HCT116 (cell line): ENCODE data around the gene CPSF7. TPM values are rescaled to one million over a fixed set of nuclear protein-coding genes. Genes with fewer than 3 reads are reported as not detected.

ENCODE experiments used
- ATAC-seq: fragments of 200-7000 bp; cut with Tn5 transposase; 2 replicates; pipeline ENCODE4 v1.9.1; 2020; ENCODE audit warnings: mild to moderate bottlenecking, moderate library complexity
- BruUV-seq: library from RNA; stranded (reverse); fragments of 400-500 nt; replicated peaks from 2 replicates; lab custom pipeline; 2021; lab: Mats Ljungman, UMichigan
- CTCF ChIA-PET: fragments of 300-600 bp; sonication (Branson Sonifier 250); formaldehyde crosslinking; loops from one replicate; lab custom pipeline; 2021; ENCODE audit warnings: antibody characterized with exemption; lab: Charles Lee
- POLR2A ChIA-PET: fragments of 300-600, 350-600 bp; sonication (Branson Sonifier 250); formaldehyde crosslinking; loops from one replicate; lab custom pipeline; 2021; ENCODE audit warnings: antibody characterized with exemption; lab: Charles Lee
- RAD21 ChIA-PET, 2 experiments: fragments of 300-600 bp; sonication (Branson Sonifier 250); formaldehyde crosslinking; loops; one replicate each; lab custom pipeline; 2023; ENCODE audit warnings: low total read pairs in 2 of 2; ENCODE audit not compliant: uncharacterized antibody in 2 of 2, unreplicated experiment in 2 of 2, low non-redundant PET in 1 of 2; lab: Charles Lee
- DNase-seq: peaks from one replicate; pipeline ENCODE4 v3.0.0-alpha.2; 2010; ENCODE audit warnings: low read depth, low spot score
- H2AFZ ChIP-seq: fragments of 200-600 bp; shearing (Covaris generic), sonication (generic); 2 replicates; pipeline ENCODE4 v1.6.1; 2017; ENCODE audit warnings: low read depth, mixed run types, mixed read lengths, antibody characterized with exemption, low read length; ENCODE audit not compliant: poor library complexity, severe bottlenecking
- H3K27ac ChIP-seq: 2 replicates; pipeline ENCODE4 v1.5.1; 2012; ENCODE audit warnings: low read depth, low read length
- H3K27me3 ChIP-seq: fragments of 200-600 bp; sonication (generic); 2 replicates; pipeline ENCODE4 v1.6.1; 2016; ENCODE audit warnings: mixed run types, low read length, mixed read lengths; ENCODE audit not compliant: insufficient read depth
- H3K36me3 ChIP-seq, 2 experiments: fragments of 200-500 bp in 1 of 2; fragments of 200-600 bp in 1 of 2; sonication (Bioruptor generic) in 1 of 2; sonication (generic) in 1 of 2; 2 replicates each; pipeline versions ENCODE4 v1.5.1 to v1.6.1; 2014 to 2016; ENCODE audit warnings: low read length in 2 of 2, inconsistent platforms in 1 of 2, mixed read lengths in 1 of 2, mixed run types in 1 of 2; ENCODE audit not compliant: insufficient read depth in 2 of 2, control insufficient read depth in 1 of 2
- H3K4me1 ChIP-seq, 2 experiments: fragments of 200-600 bp in 1 of 2; sonication (generic) in 1 of 2; 2 replicates each; pipeline versions ENCODE4 v1.5.1 to v1.6.1; 2012 to 2017; ENCODE audit warnings: low read length in 2 of 2, inconsistent platforms in 1 of 2, mild to moderate bottlenecking in 1 of 2, mixed read lengths in 1 of 2, mixed run types in 1 of 2, moderate library complexity in 1 of 2; ENCODE audit not compliant: insufficient read depth in 2 of 2, control insufficient read depth in 1 of 2
- H3K4me2 ChIP-seq: fragments of 200-600 bp; sonication (generic); 2 replicates; pipeline ENCODE4 v1.6.1; 2017; ENCODE audit warnings: mixed run types, low read length, mixed read lengths
- H3K4me3 ChIP-seq, 2 experiments: fragments of 200-600 bp in 1 of 2; sonication (generic) in 1 of 2; replicated peaks in 1 of 2; 2 replicates each; pipeline ENCODE4 v1.5.1; 2011 to 2016; ENCODE audit warnings: low read length in 2 of 2, control low read depth in 1 of 2, low read depth in 1 of 2, mild to moderate bottlenecking in 1 of 2, mixed read lengths in 1 of 2, mixed run types in 1 of 2
- H3K79me2 ChIP-seq: fragments of 200-600 bp; sonication (generic); 2 replicates; pipeline ENCODE4 v1.6.1; 2017; ENCODE audit warnings: mild to moderate bottlenecking, mixed run types, low read length, moderate library complexity, mixed read lengths; ENCODE audit not compliant: insufficient read depth
- H3K9ac ChIP-seq: fragments of 200-600 bp; sonication (generic); 2 replicates; pipeline ENCODE4 v1.6.1; 2016; ENCODE audit warnings: low read length, mixed read lengths
- H3K9me2 ChIP-seq: fragments of 200-600 bp; sonication (generic), shearing (Covaris generic); 2 replicates; pipeline ENCODE4 v1.6.1; 2017; ENCODE audit warnings: mixed run types, mild to moderate bottlenecking, moderate library complexity; ENCODE audit not compliant: insufficient read depth
- H3K9me3 ChIP-seq, 2 experiments: fragments of 200-500 bp in 1 of 2; fragments of 200-600 bp in 1 of 2; sonication (Bioruptor generic) in 1 of 2; sonication (generic) in 1 of 2; 2 replicates each; pipeline ENCODE4 v1.6.1; 2014 to 2017; ENCODE audit warnings: low read length in 2 of 2, mixed read lengths in 2 of 2, inconsistent platforms in 1 of 2, low read depth in 1 of 2, mild to moderate bottlenecking in 1 of 2, mixed run types in 1 of 2, moderate library complexity in 1 of 2; ENCODE audit not compliant: control insufficient read depth in 1 of 2, insufficient read depth in 1 of 2
- H4K20me1 ChIP-seq: fragments of 200-600 bp; sonication (generic), shearing (Covaris generic); 2 replicates; pipeline ENCODE4 v1.6.1; 2017; ENCODE audit warnings: mixed run types, mild to moderate bottlenecking, moderate library complexity; ENCODE audit not compliant: insufficient read depth
- CEBPB ChIP-seq: IDR thresholded peaks from 2 replicates; pipeline ENCODE4 v1.6.1; 2012; ENCODE audit warnings: low read depth
- EGR1 ChIP-seq: IDR thresholded peaks from 2 replicates; pipeline ENCODE4 v1.6.1; 2012; ENCODE audit warnings: low read depth
- ELF1 ChIP-seq: IDR thresholded peaks from 2 replicates; pipeline ENCODE4 v1.6.1; 2012; ENCODE audit warnings: low read depth, borderline replicate concordance
- EZH2phosphoT487 ChIP-seq: fragments of 200-600 bp; IDR thresholded peaks from 2 replicates; pipeline ENCODE4 v1.6.1; 2018; ENCODE audit warnings: antibody characterized with exemption, borderline replicate concordance
- FOSL1 ChIP-seq: IDR thresholded peaks from 2 replicates; pipeline ENCODE4 v1.6.1; 2012; ENCODE audit warnings: low read depth
- JUND ChIP-seq: IDR thresholded peaks from 2 replicates; pipeline ENCODE4 v1.6.1; 2012
- POLR2A ChIP-seq: IDR thresholded peaks from 2 replicates; pipeline ENCODE4 v1.7.0; 2011; ENCODE audit warnings: borderline replicate concordance; ENCODE audit not compliant: insufficient read depth, insufficient read length; ENCODE audit errors: extremely low read depth
- POLR2AphosphoS5 ChIP-seq: IDR thresholded peaks from 2 replicates; pipeline ENCODE4 v1.6.1; 2011; ENCODE audit warnings: mild to moderate bottlenecking, low read depth, low read length, moderate library complexity
- RAD21 ChIP-seq: IDR thresholded peaks from 2 replicates; pipeline ENCODE4 v1.6.1; 2012; ENCODE audit warnings: low read depth, mild to moderate bottlenecking
- SIN3A ChIP-seq: IDR thresholded peaks from 2 replicates; pipeline ENCODE4 v1.6.1; 2012; ENCODE audit warnings: low read depth
- SP1 ChIP-seq: IDR thresholded peaks from 2 replicates; pipeline ENCODE4 v1.6.1; 2012; ENCODE audit warnings: low read depth
- SRF ChIP-seq: IDR thresholded peaks from 2 replicates; pipeline ENCODE4 v1.6.1; 2012; ENCODE audit warnings: low read depth
- TCF7L2 ChIP-seq: IDR thresholded peaks from 2 replicates; pipeline ENCODE4 v1.7.0; 2011; ENCODE audit warnings: borderline replicate concordance, inconsistent platforms; ENCODE audit not compliant: insufficient read depth, insufficient read length; ENCODE audit errors: extremely low read depth
- ZFX ChIP-seq: fragments of 450-650 bp; IDR thresholded peaks from 2 replicates; pipeline ENCODE4 v1.6.1; 2017
- ZNF274 ChIP-seq: fragments of 200-500 bp; sonication (Bioruptor generic); IDR thresholded peaks from 2 replicates; pipeline ENCODE4 v1.6.1; 2014; ENCODE audit warnings: mild to moderate bottlenecking, low read depth, low read length, inconsistent platforms
- intact Hi-C: fragments of 100-400 bp; cut with micrococcal nuclease; formaldehyde crosslinking; loops from 2 replicates; pipeline ENCODE4 v1.10.0; 2022
- total RNA-seq: library from RNA; stranded (reverse); gene quantifications from one replicate; pipeline ENCODE4 v1.2.1, GENCODE V29; 2021; ENCODE audit not compliant: unreplicated experiment
- TF ChIP-seq, protein P1 (sequence below), 3 experiments: fragments of 200-600 bp in 1 of 3; sonication (generic) in 1 of 3; IDR thresholded peaks in 2 of 3; conservative IDR thresholded peaks in 1 of 3; 2 replicates each; pipeline ENCODE4 v1.5.1; 2012 to 2017; ENCODE audit warnings: low read depth in 2 of 3, low read length in 2 of 3, antibody characterized with exemption in 1 of 3, borderline replicate concordance in 1 of 3, control low read depth in 1 of 3, mild to moderate bottlenecking in 1 of 3, mixed read lengths in 1 of 3, mixed run types in 1 of 3, moderate library complexity in 1 of 3; ENCODE audit not compliant: insufficient read depth in 1 of 3
- TF ChIP-seq, protein P2 (sequence below): IDR thresholded peaks from 2 replicates; pipeline ENCODE4 v1.6.1; 2012
- TF ChIP-seq, protein P3 (sequence below): IDR thresholded peaks from 2 replicates; pipeline ENCODE4 v1.6.1; 2011; ENCODE audit warnings: mild to moderate bottlenecking, low read length, moderate library complexity; ENCODE audit not compliant: insufficient replicate concordance; ENCODE audit errors: extremely low read depth
- TF ChIP-seq, protein P4 (sequence below): IDR thresholded peaks from 2 replicates; pipeline ENCODE4 v1.6.1; 2012

The CPSF7 gene
- total RNA-seq, 1 experiment from 2014 or later = 110 TPM

DNA sequence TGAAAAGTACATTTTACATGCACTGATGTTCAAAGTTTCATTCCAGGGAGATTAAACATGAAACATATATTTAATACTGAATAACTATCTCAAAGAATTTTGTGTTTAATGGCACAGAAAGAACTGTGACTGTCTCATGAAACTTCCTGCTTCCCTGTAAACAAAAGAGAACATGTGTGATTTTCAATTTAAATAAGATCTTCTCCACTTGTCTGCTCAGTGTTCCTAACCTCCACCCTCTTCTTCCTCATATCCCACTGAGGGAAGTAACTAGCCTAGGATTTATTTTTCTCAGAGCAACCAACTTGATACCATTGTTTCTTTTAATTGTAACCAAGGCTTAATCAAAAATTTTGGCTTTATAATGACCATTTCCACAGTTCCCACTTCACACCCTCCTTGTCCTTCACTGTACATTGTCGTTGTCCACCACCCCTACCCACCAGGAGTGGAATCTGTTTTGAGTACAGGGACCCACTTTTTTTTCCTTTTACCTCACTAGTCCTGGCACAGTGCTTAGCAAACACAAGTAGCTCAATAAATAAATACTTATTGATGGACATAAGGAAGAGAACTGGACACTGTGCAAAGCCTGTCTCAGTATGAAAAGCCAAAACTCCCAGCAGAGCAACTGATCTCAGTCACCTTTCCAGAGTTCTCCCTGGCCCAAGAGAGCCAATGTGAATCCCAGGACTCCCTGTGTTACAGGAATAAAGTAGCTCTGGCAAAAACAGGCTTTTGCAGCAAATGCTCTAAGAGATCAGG lies 4.2 kb downstream of the CPSF7 start:
- peaks cover 6 to 10% of the 10 kb centered on the region in 2 experiments for H3K4me1 ChIP-seq
- H3K9ac ChIP-seq = no peak overlapping the region
- no TSS peak for BruUV-seq
- peaks cover 95% of the 10 kb centered on the region for H3K79me2 ChIP-seq
- H3K4me2 ChIP-seq = no peak overlapping the region
- no peaks in the 10 kb centered on the region for H3K9me2 ChIP-seq
- POLR2A ChIA-PET = interaction anchor here (1.4 kb wide), 1 partner anchor 26 kb away, joined by 4 read pairs; no protein-coding TSS in a partner anchor
- intact Hi-C loops = no loop called here
- CTCF ChIA-PET = no interaction called here
- H3K36me3 ChIP-seq = peaks cover 62 to 65% of the 10 kb centered on the region in 2 experiments
- no peak overlapping the region for H2AFZ ChIP-seq
- H3K27me3 ChIP-seq = no peaks in the 10 kb centered on the region
- H4K20me1 ChIP-seq = no peaks in the 10 kb centered on the region; the same call in 1 of the 2 replicates
- H3K27ac ChIP-seq = no peak overlapping the region
- RAD21 ChIA-PET = no interaction called here
- no peak for DNase-seq
- no peaks in the 10 kb centered on the region for H3K9me3 ChIP-seq
- TF ChIP-seq, protein P1, sequence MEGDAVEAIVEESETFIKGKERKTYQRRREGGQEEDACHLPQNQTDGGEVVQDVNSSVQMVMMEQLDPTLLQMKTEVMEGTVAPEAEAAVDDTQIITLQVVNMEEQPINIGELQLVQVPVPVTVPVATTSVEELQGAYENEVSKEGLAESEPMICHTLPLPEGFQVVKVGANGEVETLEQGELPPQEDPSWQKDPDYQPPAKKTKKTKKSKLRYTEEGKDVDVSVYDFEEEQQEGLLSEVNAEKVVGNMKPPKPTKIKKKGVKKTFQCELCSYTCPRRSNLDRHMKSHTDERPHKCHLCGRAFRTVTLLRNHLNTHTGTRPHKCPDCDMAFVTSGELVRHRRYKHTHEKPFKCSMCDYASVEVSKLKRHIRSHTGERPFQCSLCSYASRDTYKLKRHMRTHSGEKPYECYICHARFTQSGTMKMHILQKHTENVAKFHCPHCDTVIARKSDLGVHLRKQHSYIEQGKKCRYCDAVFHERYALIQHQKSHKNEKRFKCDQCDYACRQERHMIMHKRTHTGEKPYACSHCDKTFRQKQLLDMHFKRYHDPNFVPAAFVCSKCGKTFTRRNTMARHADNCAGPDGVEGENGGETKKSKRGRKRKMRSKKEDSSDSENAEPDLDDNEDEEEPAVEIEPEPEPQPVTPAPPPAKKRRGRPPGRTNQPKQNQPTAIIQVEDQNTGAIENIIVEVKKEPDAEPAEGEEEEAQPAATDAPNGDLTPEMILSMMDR (IDR thresholded peaks at IDR 0.05 in 2 of 3, conservative IDR thresholded peaks at IDR 0.05 in 1 of 3; ENCODE audit: borderline replicate concordance in 1 of 3, insufficient read depth in 1 of 3, low read depth in 2 of 3, low read length in 2 of 3) = no peak
- no peak for TF ChIP-seq TCF7L2
- no peak for TF ChIP-seq SRF
- TF ChIP-seq, protein P2, sequence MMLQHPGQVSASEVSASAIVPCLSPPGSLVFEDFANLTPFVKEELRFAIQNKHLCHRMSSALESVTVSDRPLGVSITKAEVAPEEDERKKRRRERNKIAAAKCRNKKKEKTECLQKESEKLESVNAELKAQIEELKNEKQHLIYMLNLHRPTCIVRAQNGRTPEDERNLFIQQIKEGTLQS = no peak
- no peak for TF ChIP-seq FOSL1
- TF ChIP-seq POLR2AphosphoS5 = no peak
- no peak for TF ChIP-seq ZNF274
- TF ChIP-seq SIN3A = no peak
- TF ChIP-seq CEBPB = no peak
- no peak for TF ChIP-seq JUND
- TF ChIP-seq ZFX = no peak
- no peak for TF ChIP-seq EZH2phosphoT487
- TF ChIP-seq EGR1 = no peak
- no peak for TF ChIP-seq RAD21
- TF ChIP-seq, protein P3, sequence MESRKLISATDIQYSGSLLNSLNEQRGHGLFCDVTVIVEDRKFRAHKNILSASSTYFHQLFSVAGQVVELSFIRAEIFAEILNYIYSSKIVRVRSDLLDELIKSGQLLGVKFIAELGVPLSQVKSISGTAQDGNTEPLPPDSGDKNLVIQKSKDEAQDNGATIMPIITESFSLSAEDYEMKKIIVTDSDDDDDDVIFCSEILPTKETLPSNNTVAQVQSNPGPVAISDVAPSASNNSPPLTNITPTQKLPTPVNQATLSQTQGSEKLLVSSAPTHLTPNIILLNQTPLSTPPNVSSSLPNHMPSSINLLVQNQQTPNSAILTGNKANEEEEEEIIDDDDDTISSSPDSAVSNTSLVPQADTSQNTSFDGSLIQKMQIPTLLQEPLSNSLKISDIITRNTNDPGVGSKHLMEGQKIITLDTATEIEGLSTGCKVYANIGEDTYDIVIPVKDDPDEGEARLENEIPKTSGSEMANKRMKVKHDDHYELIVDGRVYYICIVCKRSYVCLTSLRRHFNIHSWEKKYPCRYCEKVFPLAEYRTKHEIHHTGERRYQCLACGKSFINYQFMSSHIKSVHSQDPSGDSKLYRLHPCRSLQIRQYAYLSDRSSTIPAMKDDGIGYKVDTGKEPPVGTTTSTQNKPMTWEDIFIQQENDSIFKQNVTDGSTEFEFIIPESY = no peak
- TF ChIP-seq, protein P4, sequence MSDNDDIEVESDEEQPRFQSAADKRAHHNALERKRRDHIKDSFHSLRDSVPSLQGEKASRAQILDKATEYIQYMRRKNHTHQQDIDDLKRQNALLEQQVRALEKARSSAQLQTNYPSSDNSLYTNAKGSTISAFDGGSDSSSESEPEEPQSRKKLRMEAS = no peak
- TF ChIP-seq ELF1 = no peak
- no peak for TF ChIP-seq SP1
- no peak for TF ChIP-seq POLR2A
- no peak overlapping the region for H3K4me3 ChIP-seq
- no peak for ATAC-seq
